Measurements from ENCODE around the gene SDE2. TPM values are rescaled to one million over a fixed set of nuclear protein-coding genes. Genes with fewer than 3 reads are reported as not detected.

SDE2 gene
- total RNA-seq (10 to 100 TPM; 18.4 to 23.6 (median 21.7) TPM), polyA plus RNA-seq (1 to 10 TPM; 4.6 to 9.9 (median 5.6) TPM)
- long read RNA-seq, donor 1, partial matches to known transcripts: 11 of 14 reads
- long read RNA-seq, donor 1, other reads (novel, unspliced or antisense): 0 of 14 reads
- long read RNA-seq, donor 2, partial matches to known transcripts: 5 of 8 reads
- long read RNA-seq, donor 2, other reads (novel, unspliced or antisense): 0 of 8 reads

DNA sequence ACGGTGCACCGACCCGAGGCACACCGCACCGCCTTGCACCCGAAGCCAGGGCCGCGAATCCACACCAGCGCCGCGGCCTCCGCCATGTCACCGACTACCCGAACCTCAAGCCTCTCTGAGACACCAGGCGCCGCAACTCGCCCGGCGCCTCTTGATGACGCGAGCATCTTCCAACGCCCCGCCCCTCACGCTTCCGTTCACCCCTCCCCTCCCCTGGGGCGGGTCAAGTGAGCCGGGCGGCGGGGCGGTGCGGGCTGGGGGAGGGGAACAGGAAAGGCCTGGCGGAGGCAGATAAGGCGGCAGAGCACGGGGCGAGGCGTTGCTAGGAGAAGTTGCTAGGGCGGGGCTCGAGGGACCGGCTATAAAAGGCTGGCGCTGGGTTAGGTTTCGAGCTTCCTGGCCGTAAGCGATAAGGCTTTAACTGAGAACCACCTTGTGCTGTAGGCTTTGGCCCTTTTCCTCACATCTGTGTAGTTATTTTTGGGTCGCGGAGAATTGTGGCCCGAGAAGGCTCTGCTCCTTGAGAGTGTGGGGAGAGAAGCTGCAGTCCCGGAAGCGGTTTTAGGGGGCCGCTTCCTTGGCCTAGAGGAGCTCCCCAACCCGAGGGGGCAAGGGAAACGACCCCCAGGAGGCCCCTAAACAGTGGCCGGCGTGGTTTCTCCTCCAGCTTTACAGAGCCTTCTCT lies at the start of gene SDE2:
SDE2 (minus strand) TSS at position 117 of the 685 bp plus-strand sequence; CDS start at position 86, 31 bp downstream.
- WGBS, 5 donors: 0 to 1% (median 0%) methylated on average over 27 to 53 of the region's 53 CpGs
- peaks cover 56 to 95% (median 80%) of the 10 kb centered on the region in 6 donors for H3K4me1 ChIP-seq
- TF ChIP-seq, protein P1, sequence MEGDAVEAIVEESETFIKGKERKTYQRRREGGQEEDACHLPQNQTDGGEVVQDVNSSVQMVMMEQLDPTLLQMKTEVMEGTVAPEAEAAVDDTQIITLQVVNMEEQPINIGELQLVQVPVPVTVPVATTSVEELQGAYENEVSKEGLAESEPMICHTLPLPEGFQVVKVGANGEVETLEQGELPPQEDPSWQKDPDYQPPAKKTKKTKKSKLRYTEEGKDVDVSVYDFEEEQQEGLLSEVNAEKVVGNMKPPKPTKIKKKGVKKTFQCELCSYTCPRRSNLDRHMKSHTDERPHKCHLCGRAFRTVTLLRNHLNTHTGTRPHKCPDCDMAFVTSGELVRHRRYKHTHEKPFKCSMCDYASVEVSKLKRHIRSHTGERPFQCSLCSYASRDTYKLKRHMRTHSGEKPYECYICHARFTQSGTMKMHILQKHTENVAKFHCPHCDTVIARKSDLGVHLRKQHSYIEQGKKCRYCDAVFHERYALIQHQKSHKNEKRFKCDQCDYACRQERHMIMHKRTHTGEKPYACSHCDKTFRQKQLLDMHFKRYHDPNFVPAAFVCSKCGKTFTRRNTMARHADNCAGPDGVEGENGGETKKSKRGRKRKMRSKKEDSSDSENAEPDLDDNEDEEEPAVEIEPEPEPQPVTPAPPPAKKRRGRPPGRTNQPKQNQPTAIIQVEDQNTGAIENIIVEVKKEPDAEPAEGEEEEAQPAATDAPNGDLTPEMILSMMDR (IDR thresholded peaks at IDR 0.05 in 8 of 11, conservative IDR thresholded peaks at IDR 0.05 in 3 of 11): peak in 3 of 11 experiments; percentile 23 to 55 (median 45)
- TF ChIP-seq POLR2AphosphoS5 (IDR thresholded peaks at IDR 0.05) (peak; percentile 99 to 100 (median 99)), POLR2A (IDR thresholded peaks at IDR 0.05) (peak; percentile 90 to 99 (median 98))
- intact Hi-C loops (cut with DNase I; ENCODE audit: low total_unique reads): no loop called here
- H3K36me3 ChIP-seq: peaks cover 0 to 19% (median 10%) of the 10 kb centered on the region in 6 donors
- H3K27ac ChIP-seq: peak within 1 kb of the TSS; percentile 93 to 98 (median 98)
- no peaks in the 10 kb centered on the region for H3K27me3 ChIP-seq (replicated peaks in 1 of 7)
- H3K9me3 ChIP-seq: no peaks in the 10 kb centered on the region
- peak; percentile 100 for DNase-seq
- H3K4me3 ChIP-seq: peak within 1 kb of the TSS; percentile 50 to 80 (median 74)

DNA sequence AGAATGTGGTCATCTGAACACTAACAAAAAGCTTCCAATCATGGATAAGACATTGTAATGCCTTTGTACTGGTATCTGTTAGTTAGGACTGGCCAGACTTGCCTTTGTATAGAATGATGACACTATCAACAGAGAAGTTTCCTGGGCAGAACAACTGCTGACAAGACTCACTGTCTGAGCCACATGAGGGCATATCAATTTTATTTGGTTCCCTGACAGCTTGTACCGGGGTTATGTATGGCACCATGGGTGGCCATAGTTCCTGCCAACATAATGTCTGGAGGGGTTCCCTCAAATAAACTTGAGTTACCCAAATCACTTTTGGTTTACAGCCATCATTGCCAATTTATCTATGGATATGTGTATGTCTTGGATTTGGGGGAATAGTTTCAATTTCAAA lies 49.7 kb upstream of the SDE2 start:
- no peak overlapping the region for H3K27ac ChIP-seq
- 80 to 94% (median 88%) methylated on average over 1 of the region's 1 CpG for WGBS, 5 donors
- H3K4me1 ChIP-seq: peaks cover 0 to 36% (median 5%) of the 10 kb centered on the region in 6 donors
- no peak overlapping the region for H3K4me3 ChIP-seq
- H3K9me3 ChIP-seq: no peaks in the 10 kb centered on the region
- intact Hi-C loops (cut with DNase I; ENCODE audit: low total_unique reads): no loop called here
- no peak for TF ChIP-seq POLR2A (IDR thresholded peaks at IDR 0.05)
- TF ChIP-seq POLR2AphosphoS5 (IDR thresholded peaks at IDR 0.05): no peak
- TF ChIP-seq, protein P1 (IDR thresholded peaks at IDR 0.05 in 8 of 11, conservative IDR thresholded peaks at IDR 0.05 in 3 of 11): no peak
- H3K27me3 ChIP-seq (replicated peaks in 1 of 7): no peaks in the 10 kb centered on the region
- no peak for DNase-seq
- peaks cover 0 to 13% (median 0%) of the 10 kb centered on the region in 6 donors for H3K36me3 ChIP-seq

DNA sequence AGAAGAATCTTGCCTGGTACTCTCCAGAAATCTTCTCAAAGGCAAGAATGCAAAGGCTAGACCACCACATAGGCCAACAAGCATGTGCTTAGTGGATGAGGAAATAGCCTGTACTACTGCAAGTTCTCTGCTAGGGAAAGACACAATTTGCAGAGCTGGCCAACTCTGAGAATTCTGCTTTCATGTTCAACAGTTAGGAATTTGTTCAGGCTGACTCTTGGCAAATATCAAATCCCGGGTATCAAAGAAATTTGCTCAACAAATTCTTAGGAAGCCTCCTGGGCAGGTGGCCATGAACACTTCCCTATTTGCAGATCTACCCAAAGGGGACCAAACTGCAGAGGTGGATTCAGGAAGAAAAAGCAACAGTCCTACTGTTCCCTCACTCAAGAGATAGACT lies 48.4 kb upstream of the SDE2 start:
- no peak overlapping the region for H3K27ac ChIP-seq
- no peaks in the 10 kb centered on the region for H3K9me3 ChIP-seq
- intact Hi-C loops (cut with DNase I; ENCODE audit: low total_unique reads): no loop called here
- peaks cover 0 to 48% (median 9%) of the 10 kb centered on the region in 6 donors for H3K4me1 ChIP-seq
- H3K36me3 ChIP-seq: peaks cover 0 to 7% (median 0%) of the 10 kb centered on the region in 6 donors
- no peak overlapping the region for H3K4me3 ChIP-seq
- 26 to 67% (median 29%) methylated on average over 1 of the region's 1 CpG for WGBS, 5 donors
- TF ChIP-seq, protein P1 (IDR thresholded peaks at IDR 0.05 in 8 of 11, conservative IDR thresholded peaks at IDR 0.05 in 3 of 11): no peak
- H3K27me3 ChIP-seq (replicated peaks in 1 of 7): no peaks in the 10 kb centered on the region
- DNase-seq: no peak

DNA sequence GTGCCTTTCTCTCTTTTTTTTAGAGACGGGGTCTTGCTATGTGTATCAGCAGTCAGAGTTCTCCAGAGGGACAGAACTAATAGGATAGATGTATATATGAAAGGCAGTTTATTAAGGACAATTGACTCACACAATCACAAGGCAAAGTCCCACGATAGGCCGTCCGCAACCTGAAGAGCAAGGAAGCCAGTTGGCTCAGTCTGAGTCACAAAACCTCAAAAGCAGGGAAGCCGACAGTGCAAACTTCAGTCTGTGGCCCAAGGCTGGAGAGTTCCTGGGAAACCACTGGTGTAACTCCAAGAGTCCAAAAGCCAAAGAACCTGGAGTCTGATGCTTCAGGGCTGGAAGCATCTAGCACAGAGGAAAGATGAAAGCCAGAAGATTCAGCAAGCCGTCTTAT lies 47.1 kb upstream of the SDE2 start:
- peaks cover 0 to 48% (median 15%) of the 10 kb centered on the region in 6 donors for H3K4me1 ChIP-seq
- no peak overlapping the region for H3K27ac ChIP-seq
- DNase-seq: no peak
- H3K27me3 ChIP-seq (replicated peaks in 1 of 7): no peaks in the 10 kb centered on the region
- intact Hi-C loops (cut with DNase I; ENCODE audit: low total_unique reads): no loop called here
- 86 to 92% (median 91%) methylated on average over 6 of the region's 6 CpGs for WGBS, 5 donors
- TF ChIP-seq POLR2AphosphoS5 (IDR thresholded peaks at IDR 0.05) (no peak), POLR2A (IDR thresholded peaks at IDR 0.05) (no peak)
- TF ChIP-seq, protein P1 (IDR thresholded peaks at IDR 0.05 in 8 of 11, conservative IDR thresholded peaks at IDR 0.05 in 3 of 11): no peak
- H3K36me3 ChIP-seq: peaks cover 0 to 7% (median 0%) of the 10 kb centered on the region in 6 donors
- no peaks in the 10 kb centered on the region for H3K9me3 ChIP-seq
- no peak overlapping the region for H3K4me3 ChIP-seq
